Ramos (cell line): ENCODE data around the gene BLTP2.
"Not testable (repeated sequence)": the region's sequence is repeated elsewhere in the genome, so short reads cannot be mapped to it uniquely, and the experiment has no call there.

ENCODE experiments used
- in situ Hi-C: fragments of 300-500 bp; cut with MboI; formaldehyde crosslinking; loops from one replicate; pipeline ENCODE4 v1.14.3; 2022; ENCODE audit warnings: low sequenced_read_pairs; ENCODE audit not compliant: unreplicated experiment

BLTP2 gene

GRCh38 chr17:28604031-28604430 lies 40.9 kb downstream of the BLTP2 start:
- in situ Hi-C loops = not testable (repeated sequence)

GRCh38 chr17:28599311-28600184 lies 45.4 kb downstream of the BLTP2 start:
- in situ Hi-C loops = no loop called here

- in situ Hi-C loops = no loop called here
Measured at GRCh38 chr17:28598799-28599310, 46.1 kb downstream of the BLTP2 start, which contains the start of gene SPAG5. Gene SPAG5 (minus strand): TSS chr17:28599025. CDS start chr17:28598946, 79 bp downstream.

- in situ Hi-C loops = no loop called here
Measured at GRCh38 chr17:28598389-28598788, 46.6 kb downstream of the BLTP2 start.

GRCh38 chr17:28597606-28598383 lies 47.2 kb downstream of the BLTP2 start:
- in situ Hi-C loops = no loop called here
